GM08714 (cell line): Measurements from ENCODE around the gene MDFIC.

ENCODE experiments used
- H3K4me3 ChIP-seq: fragments of 200-500 bp; sonication (Bioruptor generic); 2 replicates; pipeline ENCODE4 v1.5.1; 2014; ENCODE audit warnings: mild to moderate bottlenecking, low read length, inconsistent platforms
- ZNF274 ChIP-seq: IDR thresholded peaks from 2 replicates; pipeline ENCODE4 v1.6.1; 2012; ENCODE audit warnings: mild to moderate bottlenecking, low read depth, low read length

Gene MDFIC

GRCh38 chr7:115010441-115010820, 88.5 kb downstream of the MDFIC start:
- TF ChIP-seq ZNF274 = no peak

GRCh38 chr7:115013886-115014285, 92.0 kb downstream of the MDFIC start:
- no peak for TF ChIP-seq ZNF274
- H3K4me3 ChIP-seq = no peak overlapping the region

More at GRCh38 chr7:115010441-115010820, 88.5 kb downstream of the MDFIC start:
- no peak overlapping the region for H3K4me3 ChIP-seq

DNA sequence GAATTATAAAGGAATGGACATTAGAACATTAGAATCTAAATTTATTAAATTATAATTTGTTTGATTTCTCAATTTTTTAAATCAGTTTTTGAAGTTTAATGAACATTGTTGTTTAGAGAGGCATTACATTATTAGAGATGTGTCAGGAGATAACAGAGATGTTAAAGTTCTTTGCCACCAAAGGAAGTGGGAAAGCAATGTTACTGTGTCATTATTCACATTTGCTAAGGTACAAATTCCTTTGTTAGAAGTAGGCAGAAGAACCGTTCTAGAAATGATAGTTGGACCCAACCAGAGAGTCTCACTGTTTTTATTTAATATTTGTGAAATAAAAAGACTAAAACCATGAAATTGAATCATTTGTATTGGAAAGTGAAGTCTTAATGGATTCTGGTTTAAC, 92.9 kb downstream of the MDFIC start:
- H3K4me3 ChIP-seq = no peak overlapping the region
- TF ChIP-seq ZNF274 = no peak

GRCh38 chr7:115015619-115016018, 93.7 kb downstream of the MDFIC start:
- TF ChIP-seq ZNF274 = no peak
- H3K4me3 ChIP-seq = no peak overlapping the region

GRCh38 chr7:115019882-115020605, 98.2 kb downstream of the MDFIC start:
- H3K4me3 ChIP-seq = no peak overlapping the region
- TF ChIP-seq ZNF274 = no peak

- no peak overlapping the region for H3K4me3 ChIP-seq
- TF ChIP-seq ZNF274 = no peak
These were observed 101.3 kb downstream of the MDFIC start for GRCh38 chr7:115023219-115023618.

GRCh38 chr7:115024276-115024675, 102.4 kb downstream of the MDFIC start:
- no peak overlapping the region for H3K4me3 ChIP-seq
- no peak for TF ChIP-seq ZNF274

- H3K4me3 ChIP-seq = no peak overlapping the region
- no peak for TF ChIP-seq ZNF274
These were observed 111.1 kb downstream of the MDFIC start for GRCh38 chr7:115032715-115033703.

DNA sequence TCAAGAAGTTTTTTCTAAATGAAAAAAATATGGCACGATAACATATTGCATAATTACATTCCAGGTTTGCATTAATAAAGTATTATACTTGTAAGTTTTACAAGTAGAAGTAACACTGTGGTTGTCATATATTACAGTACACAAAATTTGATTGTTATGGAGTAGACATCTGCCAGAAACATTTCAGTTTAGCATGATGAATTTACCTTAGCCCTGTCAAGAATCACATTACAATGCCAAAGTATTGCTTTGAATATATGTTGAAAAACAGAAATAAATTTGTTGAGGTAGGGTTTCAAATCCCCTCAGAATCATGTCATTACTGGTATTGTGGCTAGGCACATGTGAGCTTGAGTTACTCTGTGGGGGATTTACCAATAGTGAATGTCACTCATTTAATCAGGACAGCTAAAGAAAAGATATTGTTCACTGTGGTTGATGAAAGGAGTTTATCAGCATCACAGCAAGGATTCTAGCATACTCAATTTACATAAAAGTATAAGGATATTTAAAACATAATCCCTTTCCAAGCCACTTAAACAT, 112.1 kb downstream of the MDFIC start:
- H3K4me3 ChIP-seq = no peak overlapping the region
- no peak for TF ChIP-seq ZNF274

DNA sequence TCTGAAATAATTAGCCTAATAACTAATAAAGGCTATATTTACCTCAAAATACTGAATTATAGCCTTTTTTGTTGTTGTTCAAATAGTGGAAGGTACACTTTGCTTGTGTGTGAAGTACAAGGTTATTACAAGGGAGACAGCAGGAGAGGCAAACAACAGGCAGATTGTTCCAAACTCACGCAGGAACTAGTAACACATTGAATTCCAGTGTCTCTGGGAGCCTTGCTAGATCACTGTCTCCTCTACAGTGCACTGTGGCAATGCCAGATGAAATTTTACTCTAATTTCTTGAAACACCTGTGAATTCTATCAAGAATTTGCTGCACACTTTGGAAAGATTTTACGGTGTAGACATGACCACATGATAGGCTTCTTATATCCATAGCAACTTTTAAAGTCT, 112.6 kb downstream of the MDFIC start:
- no peak for TF ChIP-seq ZNF274
- H3K4me3 ChIP-seq = no peak overlapping the region

DNA sequence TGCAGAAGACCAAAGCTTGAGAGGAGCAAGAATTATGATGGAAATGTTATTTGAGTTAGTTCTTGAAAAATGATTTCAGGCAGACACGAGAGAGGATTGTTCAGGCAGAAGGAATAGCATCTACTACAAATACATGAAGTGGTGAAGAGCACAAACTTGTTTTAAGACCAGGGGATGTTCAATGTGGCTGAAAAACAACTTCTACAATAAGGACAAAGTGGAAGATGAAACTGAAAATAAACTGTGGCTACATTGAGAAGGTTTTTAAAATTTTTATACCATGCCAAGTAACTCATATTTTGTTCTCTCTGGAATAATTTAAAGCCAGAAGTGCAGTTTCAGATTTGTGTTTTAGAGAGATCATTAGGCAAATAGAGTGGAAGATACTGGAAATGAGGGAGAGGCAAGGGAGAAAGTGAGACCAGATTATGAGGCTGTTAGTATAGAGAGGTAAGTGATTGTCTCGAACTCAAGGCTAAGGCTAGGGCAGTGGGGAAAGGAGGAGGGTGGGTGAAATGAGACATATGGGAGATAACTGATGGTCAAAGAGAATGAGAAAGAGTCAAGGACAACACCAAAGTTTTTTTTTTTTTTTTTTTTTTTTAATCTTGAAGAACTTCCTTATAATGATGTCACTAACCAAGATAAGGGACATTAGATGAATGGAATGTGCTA, 115.4 kb downstream of the MDFIC start:
- no peak overlapping the region for H3K4me3 ChIP-seq
- no peak for TF ChIP-seq ZNF274

- H3K4me3 ChIP-seq = no peak overlapping the region
- TF ChIP-seq ZNF274 = no peak
These were observed 116.3 kb downstream of the MDFIC start for GRCh38 chr7:115038158-115038557.

DNA sequence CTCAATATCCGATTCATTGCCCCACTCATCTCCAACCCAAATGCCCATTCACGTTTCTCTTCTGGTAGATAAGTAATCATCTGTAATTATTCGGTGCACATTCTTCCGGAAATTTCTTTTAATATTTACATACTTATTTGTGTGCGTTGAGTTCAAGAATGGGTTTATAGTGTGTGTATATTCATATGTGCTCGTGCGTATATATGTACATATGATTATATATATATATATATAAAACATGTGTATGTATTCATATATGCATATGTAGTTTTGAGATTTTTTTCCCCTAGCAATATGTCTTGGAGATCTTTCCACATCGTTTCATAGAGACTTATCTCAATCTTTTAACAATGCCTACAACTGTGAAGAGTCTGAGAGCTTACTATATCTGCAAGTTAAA, 118.2 kb downstream of the MDFIC start:
- TF ChIP-seq ZNF274 = no peak

DNA sequence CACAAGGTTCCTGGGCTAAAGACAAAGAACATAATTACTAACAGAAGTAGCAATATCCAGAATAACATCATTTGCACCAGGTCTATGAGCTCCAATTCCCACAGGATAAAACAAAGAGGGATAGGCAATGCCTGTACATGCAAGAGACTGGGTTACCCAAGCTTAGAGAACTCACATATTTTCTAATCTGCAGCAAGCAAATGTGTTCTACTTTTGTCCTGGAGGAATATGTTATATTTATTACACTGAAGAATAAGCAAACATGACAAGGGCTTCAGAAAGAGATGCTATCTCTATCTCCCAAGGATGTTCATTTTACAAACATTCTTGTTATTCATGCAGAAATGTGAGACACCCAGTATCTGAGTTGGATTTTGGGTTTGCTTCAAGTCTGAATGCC, 118.6 kb downstream of the MDFIC start:
- no peak for TF ChIP-seq ZNF274
- H3K4me3 ChIP-seq = no peak overlapping the region

More for the DNA sequence above, 118.2 kb downstream of the MDFIC start:
- no peak overlapping the region for H3K4me3 ChIP-seq
